Activated B cell treated with CpG ODN at 0.5 μM for 24 hours (primary cell): ENCODE results near the gene EEF1AKMT3. TPM values are rescaled to one million over a fixed set of nuclear protein-coding genes. Genes with fewer than 3 reads are reported as not detected.

Experiments
- ATAC-seq: fragments of 200-7000 bp; cut with Tn5 transposase; one replicate; pipeline ENCODE4 v1.10.0; 2021; ENCODE audit warnings: low read depth, mild to moderate bottlenecking, moderate library complexity
- CTCF ChIA-PET: fragments of 350-600 bp; sonication (Branson Sonifier 250); formaldehyde crosslinking; loops from one replicate; lab custom pipeline; 2021; ENCODE audit warnings: antibody characterized with exemption; lab: Charles Lee
- POLR2A ChIA-PET: fragments of 350-600 bp; sonication (Branson Sonifier 250); formaldehyde crosslinking; loops from one replicate; lab custom pipeline; 2021; ENCODE audit warnings: antibody characterized with exemption; lab: Charles Lee
- DNase-seq: peaks from one replicate; pipeline ENCODE4 v3.0.0; 2022
- H3K27ac Mint-ChIP-seq: one replicate; pipeline ENCODE4 v1.8.0; 2020; ENCODE audit warnings: mixed read lengths
- H3K27me3 Mint-ChIP-seq: one replicate; pipeline ENCODE4 v1.8.0; 2021; ENCODE audit warnings: mixed read lengths
- H3K36me3 Mint-ChIP-seq: one replicate; pipeline ENCODE4 v1.8.0; 2021; ENCODE audit warnings: low read depth, mixed read lengths
- H3K4me1 Mint-ChIP-seq: one replicate; pipeline ENCODE4 v1.8.0; 2021; ENCODE audit warnings: mixed read lengths
- H3K4me3 Mint-ChIP-seq: one replicate; pipeline ENCODE4 v1.8.0; 2020; ENCODE audit warnings: mild to moderate bottlenecking, mixed read lengths
- H3K9me3 Mint-ChIP-seq: one replicate; pipeline ENCODE4 v1.8.0; 2020; ENCODE audit warnings: mixed read lengths
- intact Hi-C: fragments of 100-400 bp; cut with micrococcal nuclease; formaldehyde crosslinking; loops from one replicate; pipeline ENCODE4 v1.15.1; 2024
- total RNA-seq: library from RNA; stranded (reverse); gene quantifications from 2 replicates; pipeline ENCODE4 v1.2.3, GENCODE V29; 2022
- TF ChIP-seq, protein P1 (sequence below): fragments of 200-600 bp; IDR thresholded peaks from one replicate; pipeline ENCODE4 v1.8.0; 2022; ENCODE audit warnings: antibody characterized with exemption, mild to moderate bottlenecking

Gene EEF1AKMT3
- total RNA-seq, 1 donor from 2014 or later = 0.60 TPM

DNA sequence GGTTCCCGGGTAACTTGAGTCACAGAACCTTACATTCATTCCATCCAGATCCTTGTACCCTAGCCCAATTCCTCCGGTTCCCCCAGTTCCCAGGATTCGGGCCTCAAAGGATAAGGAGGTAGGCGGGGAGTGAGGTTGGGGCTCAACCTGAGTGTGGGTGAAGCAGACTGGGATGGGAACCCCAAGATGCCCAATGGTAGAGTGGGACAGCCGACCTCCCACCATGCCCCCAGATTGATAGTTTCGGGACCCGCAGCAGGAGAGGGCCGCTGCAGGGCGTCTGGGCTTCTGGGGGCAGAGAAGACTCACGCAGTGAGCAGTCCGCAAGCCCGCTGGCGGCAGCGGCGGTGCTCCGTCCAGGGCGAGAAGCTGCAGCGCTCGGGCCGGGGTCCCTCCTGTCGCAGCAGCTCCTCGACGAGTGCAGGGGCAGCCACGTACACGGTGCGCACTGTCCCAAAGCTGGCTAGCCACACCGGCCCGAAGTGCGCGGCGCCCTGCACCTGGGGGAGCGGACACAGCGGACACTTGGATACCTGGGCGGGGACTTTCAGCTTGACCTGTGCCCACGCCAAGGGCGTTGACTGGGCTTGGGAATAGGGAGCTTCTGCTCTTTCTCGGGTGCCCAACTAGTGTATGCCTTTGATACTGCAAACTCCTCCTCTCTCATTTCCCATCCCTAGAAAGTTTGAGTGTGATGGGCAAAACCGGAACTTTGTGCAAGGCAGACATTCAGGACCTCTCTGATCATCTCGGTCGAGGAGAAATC lies 6.5 kb upstream of the EEF1AKMT3 start:
- POLR2A ChIA-PET = interaction anchor here (0.7 to 6.7 kb wide), 3 partner anchors 10 to 71 kb away, joined by 3 to 34 read pairs (median 3); partner anchors contain the start of genes CDK4 and MARCHF9
- no peak for DNase-seq

GRCh38 chr12:57766464-57767304 lies 5.7 kb upstream of the EEF1AKMT3 start, which contains the start of gene CYP27B1:
CYP27B1 (minus strand) TSS chr12:57767078; CDS start chr12:57767041, 37 bp downstream.
- Mint-ChIP-seq H3K27ac (no peak within 1 kb of the TSS), H3K36me3 (peaks cover 30% of the 10 kb centered on the region), H3K27me3 (peaks cover 13% of the 10 kb centered on the region), H3K4me3 (peak within 1 kb of the TSS; percentile 89), H3K9me3 (no peaks in the 10 kb centered on the region), H3K4me1 (peaks cover 41% of the 10 kb centered on the region)
- DNase-seq = no peak
- POLR2A ChIA-PET = interaction anchor here (0.7 to 6.7 kb wide), 4 partner anchors 10 to 132 kb away, joined by 3 to 34 read pairs (median 3); partner anchors contain the start of genes CDK4 and MARCHF9
- TF ChIP-seq, protein P1, sequence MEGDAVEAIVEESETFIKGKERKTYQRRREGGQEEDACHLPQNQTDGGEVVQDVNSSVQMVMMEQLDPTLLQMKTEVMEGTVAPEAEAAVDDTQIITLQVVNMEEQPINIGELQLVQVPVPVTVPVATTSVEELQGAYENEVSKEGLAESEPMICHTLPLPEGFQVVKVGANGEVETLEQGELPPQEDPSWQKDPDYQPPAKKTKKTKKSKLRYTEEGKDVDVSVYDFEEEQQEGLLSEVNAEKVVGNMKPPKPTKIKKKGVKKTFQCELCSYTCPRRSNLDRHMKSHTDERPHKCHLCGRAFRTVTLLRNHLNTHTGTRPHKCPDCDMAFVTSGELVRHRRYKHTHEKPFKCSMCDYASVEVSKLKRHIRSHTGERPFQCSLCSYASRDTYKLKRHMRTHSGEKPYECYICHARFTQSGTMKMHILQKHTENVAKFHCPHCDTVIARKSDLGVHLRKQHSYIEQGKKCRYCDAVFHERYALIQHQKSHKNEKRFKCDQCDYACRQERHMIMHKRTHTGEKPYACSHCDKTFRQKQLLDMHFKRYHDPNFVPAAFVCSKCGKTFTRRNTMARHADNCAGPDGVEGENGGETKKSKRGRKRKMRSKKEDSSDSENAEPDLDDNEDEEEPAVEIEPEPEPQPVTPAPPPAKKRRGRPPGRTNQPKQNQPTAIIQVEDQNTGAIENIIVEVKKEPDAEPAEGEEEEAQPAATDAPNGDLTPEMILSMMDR = no peak
- CTCF ChIA-PET = interaction anchor here (1.0 to 4.7 kb wide), 2 partner anchors 10 kb away, joined by 3 to 20 read pairs; no protein-coding TSS in a partner anchor
- intact Hi-C loops = loop anchor here (1.0 kb wide), 1 partner anchor 10 kb away; no protein-coding TSS in a partner anchor
- ATAC-seq = no peak

More for the DNA sequence above, 6.5 kb upstream of the EEF1AKMT3 start:
- Mint-ChIP-seq H3K4me3 (peak overlapping the region; percentile 89), H3K27ac (no peak overlapping the region), H3K36me3 (peaks cover 32% of the 10 kb centered on the region), H3K9me3 (no peaks in the 10 kb centered on the region), H3K4me1 (peaks cover 34% of the 10 kb centered on the region), H3K27me3 (peaks cover 13% of the 10 kb centered on the region)
- TF ChIP-seq, protein P1 = no peak
- CTCF ChIA-PET = interaction anchor here (1.0 to 4.7 kb wide), 2 partner anchors 9 to 11 kb away, joined by 3 to 20 read pairs; no protein-coding TSS in a partner anchor
- ATAC-seq = peak; percentile 22
- intact Hi-C loops = loop anchor here (1.0 to 2.0 kb wide), 2 partner anchors 10 to 17 kb away; partner anchors contain the start of gene TSFM

DNA sequence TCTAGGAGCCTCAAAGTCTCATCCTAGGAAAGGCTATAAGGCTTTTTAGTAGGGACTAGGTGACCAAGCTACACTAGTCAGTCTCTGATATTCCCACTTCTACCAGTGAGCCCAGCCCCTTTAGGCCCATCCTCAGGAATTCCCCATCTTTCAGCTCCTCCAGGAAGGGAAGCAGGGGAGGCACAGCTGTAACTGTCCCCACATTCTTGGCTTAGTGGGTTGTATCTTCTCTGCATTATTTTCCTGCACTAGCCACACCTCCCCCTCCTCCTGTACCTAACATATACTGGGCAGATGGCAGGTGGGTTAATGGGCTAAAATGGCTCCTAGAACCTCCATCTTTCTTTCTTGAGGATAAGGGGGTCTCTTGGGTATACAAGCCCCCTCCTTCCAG lies 5.1 kb upstream of the EEF1AKMT3 start:
- H3K4me1 Mint-ChIP-seq = peaks cover 44% of the 10 kb centered on the region
- DNase-seq = no peak
- ChIA-PET CTCF (interaction anchor here (0.9 to 4.7 kb wide), 2 partner anchors 8 to 11 kb away, joined by 5 to 20 read pairs; no protein-coding TSS in a partner anchor), POLR2A (interaction anchor here (1.1 to 6.7 kb wide), 2 partner anchors 11 to 131 kb away, joined by 3 to 34 read pairs; partner anchors contain the start of gene MARCHF9)
- intact Hi-C loops = no loop called here
- no peak for ATAC-seq
- peaks cover 33% of the 10 kb centered on the region for H3K36me3 Mint-ChIP-seq
- no peak overlapping the region for H3K4me3 Mint-ChIP-seq
- no peak overlapping the region for H3K27ac Mint-ChIP-seq
- peaks cover 13% of the 10 kb centered on the region for H3K27me3 Mint-ChIP-seq
- TF ChIP-seq, protein P1 = no peak
- H3K9me3 Mint-ChIP-seq = no peaks in the 10 kb centered on the region

GRCh38 chr12:57767876-57768275 lies 4.5 kb upstream of the EEF1AKMT3 start:
- Mint-ChIP-seq H3K27me3 (peaks cover 13% of the 10 kb centered on the region), H3K4me1 (peaks cover 46% of the 10 kb centered on the region), H3K4me3 (no peak overlapping the region), H3K9me3 (no peaks in the 10 kb centered on the region), H3K36me3 (peaks cover 33% of the 10 kb centered on the region), H3K27ac (no peak overlapping the region)
- TF ChIP-seq, protein P1 = no peak
- ChIA-PET POLR2A (interaction anchor here (1.1 to 6.7 kb wide), 2 partner anchors 12 to 131 kb away, joined by 3 to 34 read pairs; partner anchors contain the start of gene MARCHF9), CTCF (interaction anchor here (0.9 to 4.7 kb wide), 2 partner anchors 8 to 11 kb away, joined by 5 to 20 read pairs; no protein-coding TSS in a partner anchor)
- intact Hi-C loops = no loop called here
- DNase-seq (no peak), ATAC-seq (no peak)
